DOHH2 (cell line): ENCODE measurements around the gene PON3.

Source experiments
- EZH2phosphoT487 ChIP-seq: fragments of 200-600 bp; sonication (generic); IDR thresholded peaks from 2 replicates; pipeline ENCODE4 v1.6.1; 2017; ENCODE audit warnings: borderline replicate concordance, mild to moderate bottlenecking, antibody characterized with exemption, low read length, moderate library complexity, mixed read lengths
- TF ChIP-seq, protein P1 (sequence below): fragments of 200-600 bp; sonication (generic); IDR thresholded peaks from one replicate; pipeline ENCODE4 v1.5.1; 2014; ENCODE audit warnings: antibody characterized with exemption, mild to moderate bottlenecking, low read depth, low read length; ENCODE audit not compliant: poor library complexity, severe bottlenecking

GRCh38 chr7:95375591-95376257 is 20.5 kb downstream of the PON3 start:
- TF ChIP-seq, protein P1, sequence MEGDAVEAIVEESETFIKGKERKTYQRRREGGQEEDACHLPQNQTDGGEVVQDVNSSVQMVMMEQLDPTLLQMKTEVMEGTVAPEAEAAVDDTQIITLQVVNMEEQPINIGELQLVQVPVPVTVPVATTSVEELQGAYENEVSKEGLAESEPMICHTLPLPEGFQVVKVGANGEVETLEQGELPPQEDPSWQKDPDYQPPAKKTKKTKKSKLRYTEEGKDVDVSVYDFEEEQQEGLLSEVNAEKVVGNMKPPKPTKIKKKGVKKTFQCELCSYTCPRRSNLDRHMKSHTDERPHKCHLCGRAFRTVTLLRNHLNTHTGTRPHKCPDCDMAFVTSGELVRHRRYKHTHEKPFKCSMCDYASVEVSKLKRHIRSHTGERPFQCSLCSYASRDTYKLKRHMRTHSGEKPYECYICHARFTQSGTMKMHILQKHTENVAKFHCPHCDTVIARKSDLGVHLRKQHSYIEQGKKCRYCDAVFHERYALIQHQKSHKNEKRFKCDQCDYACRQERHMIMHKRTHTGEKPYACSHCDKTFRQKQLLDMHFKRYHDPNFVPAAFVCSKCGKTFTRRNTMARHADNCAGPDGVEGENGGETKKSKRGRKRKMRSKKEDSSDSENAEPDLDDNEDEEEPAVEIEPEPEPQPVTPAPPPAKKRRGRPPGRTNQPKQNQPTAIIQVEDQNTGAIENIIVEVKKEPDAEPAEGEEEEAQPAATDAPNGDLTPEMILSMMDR, result no peak
- TF ChIP-seq EZH2phosphoT487, result no peak
